ENCODE results near the gene ZNF816.

DNA sequence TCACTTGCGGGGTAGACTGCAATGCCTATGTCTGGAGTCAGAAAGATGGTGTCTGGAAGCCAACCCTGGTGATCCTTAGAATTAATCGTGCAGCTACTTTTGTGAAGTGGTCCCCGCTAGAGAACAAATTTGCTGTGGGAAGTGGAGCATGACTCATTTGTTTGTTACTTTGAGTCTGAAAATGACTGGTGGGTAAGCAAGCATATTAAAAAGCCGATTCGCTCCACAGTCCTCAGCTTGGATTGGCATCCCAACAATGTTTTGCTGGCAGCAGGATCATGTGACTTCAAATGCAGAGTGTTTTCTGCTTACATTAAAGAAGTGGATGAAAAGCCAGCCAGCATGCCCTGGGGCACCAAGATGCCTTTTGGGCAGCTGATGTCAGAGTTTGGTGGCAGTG, 41.6 kb upstream of the ZNF816 start:
- TF ChIP-seq, protein P1, sequence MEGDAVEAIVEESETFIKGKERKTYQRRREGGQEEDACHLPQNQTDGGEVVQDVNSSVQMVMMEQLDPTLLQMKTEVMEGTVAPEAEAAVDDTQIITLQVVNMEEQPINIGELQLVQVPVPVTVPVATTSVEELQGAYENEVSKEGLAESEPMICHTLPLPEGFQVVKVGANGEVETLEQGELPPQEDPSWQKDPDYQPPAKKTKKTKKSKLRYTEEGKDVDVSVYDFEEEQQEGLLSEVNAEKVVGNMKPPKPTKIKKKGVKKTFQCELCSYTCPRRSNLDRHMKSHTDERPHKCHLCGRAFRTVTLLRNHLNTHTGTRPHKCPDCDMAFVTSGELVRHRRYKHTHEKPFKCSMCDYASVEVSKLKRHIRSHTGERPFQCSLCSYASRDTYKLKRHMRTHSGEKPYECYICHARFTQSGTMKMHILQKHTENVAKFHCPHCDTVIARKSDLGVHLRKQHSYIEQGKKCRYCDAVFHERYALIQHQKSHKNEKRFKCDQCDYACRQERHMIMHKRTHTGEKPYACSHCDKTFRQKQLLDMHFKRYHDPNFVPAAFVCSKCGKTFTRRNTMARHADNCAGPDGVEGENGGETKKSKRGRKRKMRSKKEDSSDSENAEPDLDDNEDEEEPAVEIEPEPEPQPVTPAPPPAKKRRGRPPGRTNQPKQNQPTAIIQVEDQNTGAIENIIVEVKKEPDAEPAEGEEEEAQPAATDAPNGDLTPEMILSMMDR (conservative IDR thresholded peaks at IDR 0.05), result no peak
- no peak for TF ChIP-seq ZFX (IDR thresholded peaks at IDR 0.05)
